Limb (tissue), 2 donors: ENCODE data around the gene RNF40.

Experiments
- DNase-seq, 2 donors: peaks; one replicate each; pipeline ENCODE4 v3.0.0-alpha.2; 2016; ENCODE audit errors: extremely low spot score in 2 of 2

Gene RNF40

DNA sequence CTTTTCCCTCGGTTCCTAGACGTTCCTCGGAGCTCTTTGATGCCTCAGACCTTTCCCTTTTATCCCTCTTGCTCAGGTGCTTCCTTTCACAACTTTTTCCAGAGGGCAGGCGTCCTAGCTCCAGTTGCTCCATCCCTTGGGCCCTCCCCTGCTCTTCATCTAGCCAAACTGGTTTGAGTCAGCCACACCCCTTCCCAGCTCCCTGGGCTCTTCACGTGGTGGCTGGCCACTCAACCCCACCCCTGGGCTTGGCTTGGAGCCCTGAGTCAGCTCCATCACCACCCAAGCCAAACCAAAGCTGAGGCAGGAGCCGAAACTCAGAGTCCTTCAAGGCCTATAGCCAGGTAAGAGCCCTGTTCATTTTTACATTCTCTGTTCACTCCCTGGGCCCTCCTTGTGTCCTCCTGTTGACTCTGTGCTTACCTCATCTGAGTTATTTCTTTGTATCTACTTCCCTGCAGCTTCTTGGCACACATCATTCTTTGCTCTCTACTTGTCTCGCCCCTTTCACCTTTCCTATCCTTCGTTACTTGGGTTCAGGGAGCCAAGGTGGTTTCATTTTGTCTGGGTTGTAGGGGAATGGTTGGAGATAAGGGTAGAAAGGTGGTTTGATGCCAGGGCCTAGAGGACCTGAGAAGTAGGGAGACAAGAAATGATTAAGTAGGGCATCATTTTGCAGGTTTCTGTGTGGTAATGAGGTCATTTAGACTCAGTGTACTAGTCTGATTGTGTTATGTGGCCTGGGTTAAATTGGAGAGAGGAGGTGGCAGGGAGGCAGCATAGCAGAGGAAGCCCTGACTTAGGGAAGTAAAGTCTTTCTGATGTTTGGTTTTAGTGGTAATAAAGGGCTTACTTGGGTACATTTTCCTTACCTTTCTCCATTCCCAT, 21.5 kb upstream of the RNF40 start:
- no peak for DNase-seq

DNA sequence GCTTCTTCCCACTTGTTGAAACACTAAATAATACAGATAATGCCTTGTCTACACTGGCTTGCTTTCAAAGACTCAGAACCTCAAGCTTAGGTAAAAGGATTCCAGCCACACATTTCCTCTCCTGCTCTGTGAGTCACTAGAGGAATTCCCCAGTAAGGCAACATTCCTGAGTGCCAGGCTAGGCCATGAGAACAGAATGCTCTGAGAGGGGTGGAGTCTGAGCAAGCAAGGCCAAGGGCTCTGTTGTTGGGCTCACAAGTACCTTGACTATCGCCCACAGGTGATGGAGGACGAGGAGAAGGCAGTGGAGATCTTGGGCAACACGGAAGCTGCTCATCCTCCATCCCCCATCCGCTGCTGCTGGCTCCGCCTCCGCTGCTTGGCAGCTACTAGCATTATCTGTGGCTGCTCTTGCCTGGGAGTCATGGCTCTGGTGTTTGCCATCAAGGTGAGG, 20.6 kb upstream of the RNF40 start:
- DNase-seq: no peak

DNA sequence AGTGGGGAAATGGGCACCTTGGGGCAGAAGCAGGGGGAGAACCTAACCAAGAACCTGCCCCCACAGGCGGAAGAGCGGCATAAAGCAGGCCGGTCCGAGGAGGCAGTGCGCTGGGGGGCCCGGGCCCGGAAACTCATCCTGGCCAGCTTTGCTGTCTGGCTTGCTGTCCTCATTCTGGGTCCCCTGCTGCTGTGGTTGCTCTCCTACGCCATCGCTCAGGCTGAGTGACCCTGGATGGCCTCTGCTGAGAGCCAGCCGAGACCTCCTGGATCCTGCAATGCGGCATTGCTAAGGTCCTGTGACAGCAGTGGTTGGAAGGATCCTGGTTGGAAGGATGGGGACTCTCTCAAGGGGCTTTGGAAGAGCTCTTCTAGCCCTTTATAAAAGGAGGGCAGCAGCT, 18.4 kb upstream of the RNF40 start:
- DNase-seq: no peak

DNA sequence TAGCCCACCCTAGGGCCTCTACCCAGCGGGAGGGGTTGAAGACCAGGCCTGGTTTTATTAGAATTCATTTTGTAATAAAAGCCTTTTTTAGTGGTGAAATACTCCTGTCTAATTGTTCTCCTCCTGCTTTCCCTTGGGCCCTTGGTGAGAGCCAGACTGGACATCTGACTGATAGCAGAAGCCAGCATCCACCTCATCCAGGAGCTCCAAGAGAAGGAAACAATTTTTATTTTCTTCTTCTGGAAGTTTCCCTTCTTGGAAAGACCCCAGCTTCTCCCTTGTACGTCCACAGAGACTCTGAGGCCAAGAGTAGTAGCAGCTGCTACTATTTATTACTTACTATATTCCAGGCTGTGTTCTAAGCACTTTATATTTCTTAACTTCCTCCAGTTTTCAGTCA, 17.9 kb upstream of the RNF40 start:
- DNase-seq: no peak

DNA sequence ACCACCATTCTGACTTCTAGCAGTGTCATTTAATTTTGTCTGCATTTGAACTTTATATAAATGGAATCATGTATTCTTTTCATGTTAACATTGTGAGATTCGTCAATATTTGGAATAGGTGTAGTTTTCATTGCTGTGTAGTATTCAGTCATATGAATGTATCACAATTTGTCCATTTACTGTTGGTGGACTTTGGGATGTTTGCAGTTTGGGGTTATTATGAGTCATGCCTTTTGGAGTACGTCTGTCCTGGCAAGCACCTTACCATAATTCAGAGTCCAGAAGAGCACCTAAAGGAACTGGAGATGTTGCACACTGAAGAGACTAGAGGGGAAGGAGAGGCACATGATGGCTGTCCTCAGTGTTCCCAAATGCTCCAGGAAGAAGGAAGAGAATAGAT, 17.0 kb upstream of the RNF40 start:
- DNase-seq: no peak

GRCh38 chr16:30746638-30747175, 15.4 kb upstream of the RNF40 start:
- DNase-seq: no peak

- no peak for DNase-seq
These were observed 14.8 kb upstream of the RNF40 start for GRCh38 chr16:30747331-30747730.

GRCh38 chr16:30747799-30748633, 14.1 kb upstream of the RNF40 start, which contains the start of gene PHKG2:
TSS of gene PHKG2 (plus strand) at chr16:30748425. CDS start at chr16:30748821, 396 bp downstream.
- DNase-seq: peak; percentile 98 to 99

GRCh38 chr16:30748634-30749445, 13.3 kb upstream of the RNF40 start:
- no peak for DNase-seq

DNA sequence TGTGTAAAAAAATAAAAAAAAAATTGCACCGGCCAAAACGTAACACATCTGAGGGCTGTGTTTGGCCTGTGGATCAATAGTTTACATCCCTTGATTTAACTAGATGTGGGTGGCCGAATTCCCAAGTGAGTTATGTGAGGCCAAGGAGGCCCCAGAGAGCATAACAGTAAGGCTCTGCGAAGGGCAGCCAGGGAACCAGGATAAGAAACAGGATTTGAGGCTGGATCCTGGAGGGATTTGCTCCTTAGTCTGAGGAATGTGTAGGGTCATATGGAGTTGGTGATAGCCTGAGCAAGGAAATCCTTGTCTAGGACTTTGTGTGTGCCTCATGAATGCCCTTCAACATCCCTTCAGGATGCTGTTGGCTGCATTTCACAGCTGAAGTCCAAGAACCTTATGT, 11.9 kb upstream of the RNF40 start:
- DNase-seq: no peak

DNA sequence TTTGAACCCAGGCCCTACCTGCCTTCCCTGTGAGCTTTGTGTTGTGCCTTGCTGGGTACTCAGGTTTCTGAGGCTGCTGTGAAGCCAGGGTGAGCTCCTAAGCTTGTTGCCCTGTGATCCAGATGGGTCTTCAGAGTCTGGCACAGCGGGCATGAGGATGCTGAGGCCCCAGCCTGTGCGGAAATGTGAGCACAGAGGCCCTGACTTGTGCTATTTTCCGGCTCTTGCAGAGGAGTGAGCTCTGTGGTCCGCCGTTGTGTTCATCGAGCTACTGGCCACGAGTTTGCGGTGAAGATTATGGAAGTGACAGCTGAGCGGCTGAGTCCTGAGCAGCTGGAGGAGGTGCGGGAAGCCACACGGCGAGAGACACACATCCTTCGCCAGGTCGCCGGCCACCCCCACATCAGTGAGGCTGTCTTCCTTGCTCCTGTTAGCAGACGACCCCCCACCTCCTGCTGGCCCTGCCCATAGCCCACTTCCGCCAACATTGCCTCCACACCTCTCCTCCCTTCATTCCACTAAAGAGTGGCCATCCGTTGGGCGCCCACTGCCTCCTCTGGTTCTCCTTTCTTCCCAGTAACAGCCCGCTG, 11.2 kb upstream of the RNF40 start:
- no peak for DNase-seq

GRCh38 chr16:30753596-30753995, 8.5 kb upstream of the RNF40 start:
- no peak for DNase-seq

DNA sequence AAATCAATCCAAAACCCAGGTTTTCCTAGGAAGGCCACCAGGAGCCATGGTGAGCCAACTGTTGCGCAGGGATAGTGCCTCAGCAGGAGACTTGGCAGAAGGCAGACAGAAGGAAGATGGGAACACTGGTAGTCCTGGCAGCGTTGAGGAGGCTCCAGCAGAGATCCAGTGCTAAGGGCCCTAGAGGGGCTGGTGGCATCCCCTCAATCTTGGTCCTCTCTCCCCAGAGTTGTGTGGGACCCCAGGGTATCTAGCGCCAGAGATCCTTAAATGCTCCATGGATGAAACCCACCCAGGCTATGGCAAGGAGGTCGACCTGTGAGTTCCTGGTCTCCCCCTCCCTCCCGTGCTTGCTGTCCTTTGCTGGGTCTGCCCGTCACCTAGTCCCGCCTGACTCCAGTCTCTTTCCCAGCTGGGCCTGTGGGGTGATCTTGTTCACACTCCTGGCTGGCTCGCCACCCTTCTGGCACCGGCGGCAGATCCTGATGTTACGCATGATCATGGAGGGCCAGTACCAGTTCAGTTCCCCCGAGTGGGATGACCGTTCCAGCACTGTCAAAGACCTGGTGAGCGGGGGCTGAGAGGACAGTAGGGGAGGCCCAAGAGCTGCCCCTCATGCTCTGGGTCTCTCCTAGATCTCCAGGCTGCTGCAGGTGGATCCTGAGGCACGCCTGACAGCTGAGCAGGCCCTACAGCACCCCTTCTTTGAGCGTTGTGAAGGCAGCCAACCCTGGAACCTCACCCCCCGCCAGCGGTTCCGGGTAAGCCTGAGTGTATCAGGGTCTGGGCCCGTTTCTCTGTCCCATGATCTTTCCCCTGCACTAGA, 6.0 kb upstream of the RNF40 start:
- DNase-seq: no peak

- DNase-seq: no peak
These were observed 5.4 kb upstream of the RNF40 start for GRCh38 chr16:30756781-30757100.

GRCh38 chr16:30757316-30757715, 4.8 kb upstream of the RNF40 start:
- DNase-seq: no peak

DNA sequence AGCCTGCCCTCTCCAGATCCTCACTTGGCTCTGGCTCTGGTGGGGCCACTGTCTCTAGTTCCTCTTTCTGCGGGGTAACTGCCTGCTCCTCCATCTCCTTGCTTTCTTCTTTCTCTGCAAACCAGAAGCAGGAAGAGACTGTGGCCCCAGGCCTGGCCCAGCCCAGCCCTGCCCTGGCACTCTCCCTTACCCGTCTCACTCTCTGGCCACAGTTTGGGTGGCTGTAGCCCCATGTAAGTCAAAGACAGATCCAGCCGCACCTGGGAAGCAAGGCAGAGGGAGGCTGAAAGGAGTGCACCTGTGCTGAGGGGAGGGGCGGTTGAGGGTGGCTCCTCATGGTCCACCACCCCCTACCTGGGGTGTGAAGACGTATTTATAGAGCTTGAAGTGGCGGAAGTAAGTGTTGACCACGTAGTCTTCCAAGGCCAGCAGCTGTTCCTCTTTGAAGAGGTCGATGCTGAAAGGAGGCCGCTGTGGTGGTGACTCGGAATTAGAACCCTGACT, 3.1 kb upstream of the RNF40 start:
- no peak for DNase-seq

DNA sequence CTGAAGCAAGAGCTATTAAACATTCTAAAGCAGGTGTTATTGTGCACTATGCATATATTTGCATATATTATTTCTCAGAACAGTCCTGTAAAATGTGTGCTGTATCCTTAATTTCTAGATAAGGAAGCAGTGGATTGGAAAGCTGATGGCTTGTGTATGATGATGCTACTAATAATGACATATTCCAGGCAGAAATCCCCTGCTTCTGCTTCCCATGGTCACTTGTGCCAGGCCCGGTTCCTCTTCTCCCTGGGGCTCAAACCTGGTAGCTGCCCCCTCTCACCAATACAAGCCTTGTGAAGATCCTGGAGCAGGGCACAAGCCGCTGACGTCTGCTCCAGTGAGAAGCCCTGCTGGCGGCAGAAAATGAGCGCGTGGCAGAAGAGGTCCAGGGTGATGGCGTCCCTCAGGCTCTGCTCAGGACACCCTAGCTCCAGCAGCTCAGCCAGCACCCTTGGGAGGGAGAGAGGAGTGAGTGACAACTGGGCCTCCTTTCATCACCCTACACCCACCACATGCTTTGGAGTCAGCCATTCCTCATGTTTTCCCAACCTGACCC, 2.0 kb upstream of the RNF40 start:
- DNase-seq: no peak

- no peak for DNase-seq
These were observed 1.3 kb upstream of the RNF40 start for GRCh38 chr16:30760577-30761426.
